GM23338 (cell line): ENCODE data around the gene KISS1. TPM values are rescaled to one million over a fixed set of nuclear protein-coding genes. Genes with fewer than 3 reads are reported as not detected.

ENCODE experiments used
- ATAC-seq: fragments of 200-7000 bp; cut with Tn5 transposase; 3 replicates; pipeline ENCODE4 v1.9.1; 2020
- DNase-seq: peaks from one replicate; pipeline ENCODE4 v3.0.0-alpha.2; 2015; ENCODE audit warnings: low spot score
- H2AFZ ChIP-seq: fragments of 200-600 bp; sonication (generic); 2 replicates; pipeline ENCODE4 v1.8.0; 2016; ENCODE audit warnings: antibody characterized with exemption, mild to moderate bottlenecking, moderate library complexity
- H3F3A ChIP-seq: fragments of 200-600 bp; sonication (generic); replicated peaks from 2 replicates; pipeline ENCODE4 v1.8.0; 2017; ENCODE audit warnings: antibody characterized with exemption, mixed run types, low read depth
- H3K27ac ChIP-seq: fragments of 200-600 bp; sonication (generic); 2 replicates; pipeline ENCODE4 v1.6.1; 2016; ENCODE audit warnings: low read depth
- H3K27me3 ChIP-seq: fragments of 200-600 bp; sonication (generic); 2 replicates; pipeline ENCODE4 v1.8.0; 2016; ENCODE audit warnings: mild to moderate bottlenecking, mixed run types, moderate library complexity; ENCODE audit not compliant: insufficient read depth
- H3K36me3 ChIP-seq: fragments of 200-600 bp; sonication (generic); 2 replicates; pipeline ENCODE4 v1.8.0; 2016; ENCODE audit warnings: mild to moderate bottlenecking; ENCODE audit not compliant: insufficient read depth
- H3K4me1 ChIP-seq: fragments of 200-600 bp; sonication (generic); 2 replicates; pipeline ENCODE4 v1.8.0; 2016; ENCODE audit warnings: mild to moderate bottlenecking, moderate library complexity; ENCODE audit not compliant: insufficient read depth
- H3K4me2 ChIP-seq: fragments of 200-600 bp; sonication (generic); 2 replicates; pipeline ENCODE4 v1.7.1; 2017; ENCODE audit warnings: mixed run types
- H3K4me3 ChIP-seq: fragments of 200-600 bp; sonication (generic); 2 replicates; pipeline ENCODE4 v1.6.1; 2016; ENCODE audit warnings: mixed run types
- H3K79me2 ChIP-seq: fragments of 200-600 bp; sonication (generic); replicated peaks from 2 replicates; pipeline ENCODE4 v1.8.0; 2017; ENCODE audit warnings: mild to moderate bottlenecking; ENCODE audit not compliant: insufficient read depth
- H3K9me2 ChIP-seq: fragments of 200-600 bp; sonication (generic); 2 replicates; pipeline ENCODE4 v1.8.0; 2017; ENCODE audit not compliant: insufficient read depth
- H4K20me1 ChIP-seq: fragments of 200-600 bp; sonication (generic); replicated peaks from 2 replicates; pipeline ENCODE4 v1.8.0; 2017; ENCODE audit warnings: mild to moderate bottlenecking; ENCODE audit not compliant: insufficient read depth
- H3K27ac Mint-ChIP-seq: 2 replicates; pipeline ENCODE4 v1.8.0; 2020; ENCODE audit warnings: inconsistent platforms, mild to moderate bottlenecking, moderate library complexity, mixed read lengths
- H3K27me3 Mint-ChIP-seq: 3 replicates; pipeline ENCODE4 v1.8.0; 2022; ENCODE audit warnings: low read depth, mild to moderate bottlenecking, moderate library complexity, mixed read lengths, inconsistent platforms; ENCODE audit not compliant: insufficient read depth, poor library complexity
- H3K36me3 Mint-ChIP-seq: 3 replicates; pipeline ENCODE4 v1.8.0; 2021; ENCODE audit warnings: low read depth, mild to moderate bottlenecking, inconsistent platforms, moderate library complexity, mixed read lengths
- H3K4me1 Mint-ChIP-seq: 3 replicates; pipeline ENCODE4 v1.8.0; 2020; ENCODE audit warnings: mild to moderate bottlenecking, inconsistent platforms, mixed read lengths
- H3K4me3 Mint-ChIP-seq: 3 replicates; pipeline ENCODE4 v1.8.0; 2021; ENCODE audit warnings: moderate library complexity, mild to moderate bottlenecking, inconsistent platforms, mixed read lengths
- H3K9me3 Mint-ChIP-seq: 3 replicates; pipeline ENCODE4 v1.8.0; 2020; ENCODE audit warnings: moderate library complexity, mild to moderate bottlenecking, inconsistent platforms, mixed read lengths
- CREB1 ChIP-seq: fragments of 250-450 bp; sonication (Bioruptor Pico); IDR thresholded peaks from 2 replicates; pipeline ENCODE4 v1.5.0; 2020; ENCODE audit warnings: low read depth, mild to moderate bottlenecking, moderate library complexity
- ETS1 ChIP-seq: IDR thresholded peaks from 2 replicates; pipeline ENCODE4 v1.6.1; 2016; ENCODE audit warnings: antibody characterized with exemption
- EZH2 ChIP-seq: fragments of 200-600 bp; sonication (generic); IDR thresholded peaks from one replicate; pipeline ENCODE4 v1.8.0; 2017; ENCODE audit warnings: antibody characterized with exemption, mild to moderate bottlenecking, low read depth; ENCODE audit not compliant: unreplicated experiment
- EZH2phosphoT487 ChIP-seq: fragments of 200-600 bp; sonication (generic); IDR thresholded peaks from one replicate; pipeline ENCODE4 v1.8.1; 2018; ENCODE audit warnings: antibody characterized with exemption; ENCODE audit not compliant: unreplicated experiment
- JUNB ChIP-seq: IDR thresholded peaks from one replicate; pipeline ENCODE4 v1.6.1; 2016; ENCODE audit warnings: antibody characterized with exemption; ENCODE audit not compliant: unreplicated experiment
- NANOG ChIP-seq: IDR thresholded peaks from 2 replicates; pipeline ENCODE4 v1.6.1; 2016; ENCODE audit warnings: antibody characterized with exemption, borderline replicate concordance
- POLR2AphosphoS5 ChIP-seq: IDR thresholded peaks from 2 replicates; pipeline ENCODE4 v1.6.1; 2016; ENCODE audit warnings: antibody characterized with exemption, low read depth
- REST ChIP-seq: IDR thresholded peaks from one replicate; pipeline ENCODE4 v1.6.1; 2018; ENCODE audit warnings: antibody characterized with exemption; ENCODE audit not compliant: unreplicated experiment
- STAT1 ChIP-seq: IDR thresholded peaks from one replicate; pipeline ENCODE4 v1.6.1; 2016; ENCODE audit warnings: antibody characterized with exemption; ENCODE audit not compliant: unreplicated experiment
- ZNF114 ChIP-seq: fragments of 250-450 bp; sonication (Bioruptor Pico); IDR thresholded peaks from 2 replicates; pipeline ENCODE4 v1.5.0; 2020; ENCODE audit warnings: mild to moderate bottlenecking, moderate library complexity
- ZNF331 ChIP-seq: fragments of 250-450 bp; sonication (Bioruptor Pico); IDR thresholded peaks from 2 replicates; pipeline ENCODE4 v1.5.0; 2020; ENCODE audit warnings: low read depth, mild to moderate bottlenecking, moderate library complexity
- ZNF462 ChIP-seq: fragments of 250-450 bp; sonication (Bioruptor Pico); IDR thresholded peaks from 2 replicates; pipeline ENCODE4 v1.5.0; 2020; ENCODE audit warnings: mild to moderate bottlenecking, moderate library complexity
- polyA plus RNA-seq: library from polyadenylated mRNA; unstranded; fragments of >200 nt; fragmentation: Nextera tagmentation; extraction: Ambion mirVana; gene quantifications from 2 replicates; pipeline ENCODE4 v1.2.1, GENCODE V29; 2016
- total RNA-seq: library from RNA; depleted of rRNA; stranded (reverse); fragments of >200 nt; shearing (Covaris generic); gene quantifications from 2 replicates; pipeline ENCODE4 v1.2.3, GENCODE V29; 2014

KISS1 gene
- total and polyA plus RNA-seq, 2 experiments from 2014 or later: not detected

- TF ChIP-seq REST (no peak), EZH2 (no peak), EZH2phosphoT487 (no peak)
Measured at GRCh38 chr1:204232526-204232925, 36.2 kb upstream of the KISS1 start (continued).

GRCh38 chr1:204230211-204230610 is 33.9 kb upstream of the KISS1 start:
- DNase-seq (no peak), ATAC-seq (no peak)
- Mint-ChIP-seq H3K27ac (no peak overlapping the region), H3K36me3 (peaks cover 37% of the 10 kb centered on the region), H3K4me3 (no peak overlapping the region), H3K4me1 (peaks cover 12% of the 10 kb centered on the region), H3K27me3 (peaks cover 4% of the 10 kb centered on the region), H3K9me3 (no peaks in the 10 kb centered on the region)
- Histone ChIP-seq H2AFZ (no peak overlapping the region), H3K27me3 (no peaks in the 10 kb centered on the region), H3F3A (no peaks in the 10 kb centered on the region), H3K9me2 (no peaks in the 10 kb centered on the region), H4K20me1 (no peaks in the 10 kb centered on the region), H3K36me3 (no peaks in the 10 kb centered on the region), H3K4me2 (no peak overlapping the region), H3K4me3 (no peak overlapping the region), H3K27ac (no peak overlapping the region), H3K4me1 (no peaks in the 10 kb centered on the region), H3K79me2 (no peaks in the 10 kb centered on the region)
- TF ChIP-seq EZH2: no peak
- TF ChIP-seq POLR2AphosphoS5: no peak
- no peak for TF ChIP-seq REST
- TF ChIP-seq ZNF331 (CRISPR knock-in tag): no peak
- TF ChIP-seq ETS1: no peak
- no peak for TF ChIP-seq ZNF114 (CRISPR knock-in tag)
- TF ChIP-seq ZNF462 (CRISPR knock-in tag): no peak
- TF ChIP-seq CREB1 (CRISPR knock-in tag): no peak
- TF ChIP-seq STAT1: no peak
- no peak for TF ChIP-seq NANOG
- no peak for TF ChIP-seq JUNB
